GM21515 (cell line): ENCODE results near the gene TBC1D8.
"Not testable (repeated sequence)": the region's sequence is repeated elsewhere in the genome, so short reads cannot be mapped to it uniquely, and the experiment has no call there.

Experiments used
- ATAC-seq: cut with Tn5 transposase; IDR thresholded peaks from one replicate; pipeline ENCODE4 v1.9.1; 2021; ENCODE audit not compliant: unreplicated experiment

Gene TBC1D8

DNA sequence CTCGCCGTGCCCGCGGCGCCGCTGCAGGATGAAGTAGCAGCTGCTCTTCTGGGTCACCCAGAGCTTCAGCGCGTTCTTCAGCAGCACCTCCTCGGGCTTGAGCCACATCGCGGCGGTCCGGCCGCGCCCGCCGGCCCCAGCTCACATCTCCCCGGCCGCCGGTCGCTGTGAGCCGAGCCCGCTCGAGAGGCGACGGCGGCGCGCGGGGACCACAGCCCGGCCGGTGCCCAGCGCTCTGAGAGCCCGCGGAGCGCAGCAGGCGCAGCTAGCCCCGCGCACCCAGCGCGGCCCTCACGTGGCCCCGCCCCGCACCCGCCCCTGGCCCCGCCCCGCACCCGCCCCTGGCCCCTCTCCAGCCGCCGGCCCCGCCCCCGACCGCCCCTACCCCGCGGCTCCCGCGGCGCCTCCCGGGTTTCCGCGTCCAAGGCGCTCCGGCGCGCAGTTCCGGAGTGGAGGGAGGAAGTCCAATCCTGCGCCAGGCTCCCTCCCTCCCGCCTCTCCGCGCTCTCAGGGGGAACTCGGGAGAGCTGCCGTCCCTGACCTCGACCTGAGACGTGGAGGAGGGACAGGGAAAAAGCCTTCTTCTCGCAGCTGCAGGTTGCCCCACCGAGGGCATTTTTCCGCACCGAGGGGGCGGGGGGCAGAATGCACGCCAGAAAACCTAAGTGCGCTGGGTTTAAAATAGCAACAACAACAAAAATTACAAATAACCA is at the start of gene TBC1D8:
Gene TBC1D8 (minus strand): TSS at position 237 of the 713 bp plus-strand sequence. CDS start 129 bp downstream, at position 108.
- peak; percentile 72 for ATAC-seq

DNA sequence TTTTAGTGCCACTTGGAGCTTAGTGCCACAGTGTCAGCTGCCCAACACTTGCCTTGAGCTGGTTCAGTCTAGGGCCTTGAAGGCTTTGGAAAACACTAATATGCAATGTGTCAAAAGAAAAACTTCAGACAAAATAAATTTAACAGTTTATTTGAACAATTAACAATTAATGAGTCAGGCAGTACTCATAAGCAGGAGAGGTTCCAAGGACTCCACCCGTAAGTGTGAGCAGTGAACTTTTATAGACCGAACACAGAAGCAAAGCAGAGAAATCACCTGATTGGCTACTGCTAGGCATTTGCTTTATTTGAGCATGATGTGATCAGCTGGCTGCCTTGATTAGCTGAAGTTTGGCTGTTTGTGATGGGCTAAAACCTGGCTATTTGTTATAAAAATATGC is 49.5 kb upstream of the TBC1D8 start:
- ATAC-seq: no peak

DNA sequence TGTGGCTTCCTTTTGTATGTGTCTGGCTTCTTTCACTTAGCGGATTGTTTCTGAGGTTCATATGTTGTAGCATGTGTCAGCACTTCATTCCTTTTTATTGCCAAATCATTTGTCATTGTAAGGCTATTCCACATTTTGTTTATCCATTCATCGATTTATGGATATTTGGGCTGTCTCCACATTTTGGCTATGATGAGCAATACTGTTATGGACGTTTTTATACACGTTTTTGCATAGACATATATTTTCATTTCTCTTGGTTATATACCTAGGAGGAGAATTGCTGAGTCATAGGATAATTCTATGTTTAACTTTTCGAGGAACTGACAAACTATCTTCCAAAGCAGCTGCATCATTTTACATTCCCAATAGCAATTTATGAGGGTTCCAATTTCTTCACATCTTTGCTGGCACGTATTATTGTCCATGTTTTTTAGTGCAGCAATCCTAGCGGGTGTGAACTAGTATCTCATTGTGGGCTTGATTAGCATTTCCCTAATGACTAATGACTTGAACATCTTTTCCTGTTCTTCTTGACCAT is 48.1 kb upstream of the TBC1D8 start:
- ATAC-seq: no peak

DNA sequence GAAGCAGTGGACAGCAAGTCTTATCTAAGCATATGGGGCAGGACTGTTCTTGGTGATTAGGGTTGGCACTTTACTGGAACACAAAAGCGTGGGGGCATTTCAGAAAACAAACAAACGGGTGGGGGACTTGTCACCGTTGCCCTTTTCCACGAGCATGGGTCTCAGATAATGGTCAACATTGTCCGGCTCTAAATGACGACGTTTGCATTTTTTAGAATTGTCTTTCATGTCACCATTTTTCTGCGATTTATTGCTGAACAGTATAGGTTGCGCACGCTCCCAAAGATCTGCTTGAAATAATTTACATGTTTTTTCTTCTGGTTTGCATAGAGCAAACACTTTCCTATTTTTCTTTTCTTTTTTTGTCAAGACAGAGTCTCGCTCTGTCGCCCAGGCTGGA is 46.6 kb upstream of the TBC1D8 start:
- no peak for ATAC-seq

- ATAC-seq: no peak
Measured at GRCh38 chr2:101197215-101197745, 46.1 kb upstream of the TBC1D8 start.

DNA sequence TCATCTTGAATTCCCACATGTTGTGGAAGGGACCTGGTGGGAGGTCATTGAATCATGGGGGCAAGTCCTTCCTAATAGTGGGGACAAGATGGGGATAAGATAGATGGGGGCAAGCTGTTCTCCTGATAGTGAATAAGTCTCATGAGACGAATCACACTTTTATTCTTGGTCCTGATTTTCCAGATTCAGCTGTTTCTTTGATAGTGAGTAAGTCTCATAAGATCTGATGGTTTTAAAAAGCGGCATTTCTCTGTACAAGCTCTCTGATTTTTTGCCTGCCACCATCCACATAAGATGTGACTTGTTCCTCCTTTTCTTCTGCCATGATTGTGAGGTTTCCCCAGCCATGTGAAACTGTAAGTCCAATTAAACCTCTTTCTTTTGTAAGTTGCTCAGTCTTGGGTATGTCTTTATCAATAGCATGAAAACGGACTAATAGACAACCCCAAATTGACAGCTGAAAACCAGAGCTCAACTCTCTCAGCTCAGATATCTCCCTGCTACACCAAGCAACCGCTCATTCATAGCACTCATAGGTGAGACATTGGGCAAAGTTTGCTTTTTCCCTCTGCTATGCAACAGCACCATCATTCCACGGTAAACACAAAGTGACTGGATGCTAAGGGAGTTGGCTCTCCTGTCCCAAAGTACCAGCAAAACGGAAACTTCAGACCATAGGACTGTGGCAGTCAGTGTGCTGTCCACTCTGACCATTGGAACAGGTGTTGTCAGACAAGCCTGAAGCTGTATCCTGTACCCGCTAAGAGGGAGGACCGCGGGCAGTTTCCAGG is 44.9 kb upstream of the TBC1D8 start:
- no peak for ATAC-seq

GRCh38 chr2:101193033-101193626 is 41.9 kb upstream of the TBC1D8 start:
- ATAC-seq: no peak

GRCh38 chr2:101190747-101191516 is 39.8 kb upstream of the TBC1D8 start:
- no peak for ATAC-seq

- no peak for ATAC-seq
Measured at GRCh38 chr2:101188683-101189405, 37.7 kb upstream of the TBC1D8 start.

DNA sequence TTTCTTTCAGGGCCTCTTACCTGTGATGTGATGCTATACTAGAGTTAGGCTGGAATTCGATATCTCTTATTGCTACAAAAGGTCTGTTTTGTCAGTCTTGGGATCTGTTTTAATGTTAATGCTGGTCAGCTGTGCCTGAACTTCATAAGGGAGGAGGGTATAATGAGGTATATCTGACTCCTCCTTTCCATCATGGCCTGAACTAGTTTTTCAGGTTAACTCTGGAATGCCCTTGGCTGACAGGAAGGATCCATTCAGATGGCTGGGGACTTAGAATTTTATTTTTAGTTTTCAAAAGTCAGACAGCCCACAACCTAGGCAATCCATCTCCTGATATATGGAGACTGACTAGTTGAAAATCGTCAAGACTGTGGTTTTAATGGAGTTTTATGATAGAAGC is 35.9 kb upstream of the TBC1D8 start:
- no peak for ATAC-seq

DNA sequence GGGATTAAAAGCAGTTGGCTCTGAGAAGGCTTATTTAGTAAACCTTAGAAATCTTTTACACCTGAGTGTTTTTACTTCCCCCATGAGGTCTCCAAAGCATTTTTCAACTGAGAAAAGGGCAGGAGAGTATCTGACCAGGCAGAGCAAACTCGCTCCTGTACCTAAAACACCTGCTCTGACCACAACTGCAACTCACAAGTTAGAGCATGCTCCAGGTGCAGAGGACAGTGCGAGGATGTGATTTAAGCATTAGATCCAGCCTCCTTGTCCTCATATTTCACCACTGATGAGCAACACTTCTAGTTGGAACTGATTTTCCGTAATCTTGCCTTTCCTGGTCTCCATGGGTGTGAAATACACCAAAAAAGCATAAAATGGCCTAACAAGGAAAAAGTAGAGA is 34.5 kb upstream of the TBC1D8 start:
- ATAC-seq: no peak

DNA sequence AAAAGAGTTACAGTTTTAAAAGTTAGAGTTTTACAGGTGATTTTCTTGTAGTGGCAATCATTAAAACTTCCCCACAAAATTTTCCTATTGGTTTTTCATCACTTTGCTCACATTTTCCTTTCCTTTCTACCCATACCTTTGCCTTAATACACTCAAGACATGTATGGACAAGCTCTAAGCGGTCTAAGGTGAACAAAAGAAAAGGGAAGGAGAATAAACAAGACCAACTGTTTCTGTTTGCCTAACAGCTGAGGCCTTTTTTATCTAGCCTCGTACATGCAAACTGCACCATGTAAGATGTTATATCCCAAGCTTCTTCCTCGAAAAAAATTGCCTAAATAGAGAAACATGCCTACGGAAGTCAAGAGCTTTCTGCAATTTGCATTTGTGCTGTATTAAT is 33.9 kb upstream of the TBC1D8 start:
- no peak for ATAC-seq

DNA sequence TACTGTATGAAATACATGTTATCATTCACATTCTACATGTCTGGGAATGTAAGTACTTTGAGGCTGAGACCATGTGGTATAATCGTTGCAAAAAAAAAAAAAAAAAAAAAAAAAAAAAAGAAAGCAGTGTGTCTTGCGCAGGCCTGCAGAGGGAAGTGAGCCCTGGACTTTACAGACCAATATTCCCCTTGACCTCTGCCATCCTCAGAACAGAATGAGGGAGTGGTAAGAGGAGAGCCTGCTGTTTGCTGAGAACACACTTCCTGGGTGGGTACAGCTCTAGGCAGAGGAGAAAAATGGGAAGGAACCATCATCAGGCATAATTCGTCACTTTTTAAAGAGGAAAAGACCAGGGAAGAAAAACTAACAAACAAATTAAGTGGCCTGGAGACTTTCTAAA is 28.8 kb upstream of the TBC1D8 start:
- ATAC-seq: no peak

DNA sequence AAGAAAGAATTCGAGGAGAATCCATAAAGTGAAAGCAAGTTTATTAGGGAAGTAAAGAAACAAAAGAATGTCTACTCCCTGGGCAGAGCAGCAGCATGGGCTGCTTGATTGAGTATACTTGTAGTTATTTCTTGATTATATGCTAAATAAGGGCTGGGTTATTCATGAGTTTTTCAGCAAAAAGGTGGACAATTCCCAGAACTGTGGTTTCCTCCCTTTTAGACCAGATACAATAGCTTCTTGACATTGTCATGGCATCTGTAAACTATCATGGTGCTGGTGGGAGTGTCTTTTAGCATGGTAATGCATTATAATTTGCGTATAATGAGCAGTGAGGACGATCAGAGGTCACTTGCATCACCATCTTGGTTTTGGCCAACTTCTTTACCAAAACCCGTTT is 25.6 kb upstream of the TBC1D8 start:
- ATAC-seq: no peak

GRCh38 chr2:101175991-101176390 is 24.8 kb upstream of the TBC1D8 start:
- ATAC-seq: no peak

GRCh38 chr2:101173707-101174295 is 22.6 kb upstream of the TBC1D8 start:
- ATAC-seq: no peak

GRCh38 chr2:101169822-101170221 is 18.6 kb upstream of the TBC1D8 start:
- ATAC-seq: not testable (repeated sequence)

- ATAC-seq: no peak
Measured at GRCh38 chr2:101168706-101169105, 17.5 kb upstream of the TBC1D8 start.

DNA sequence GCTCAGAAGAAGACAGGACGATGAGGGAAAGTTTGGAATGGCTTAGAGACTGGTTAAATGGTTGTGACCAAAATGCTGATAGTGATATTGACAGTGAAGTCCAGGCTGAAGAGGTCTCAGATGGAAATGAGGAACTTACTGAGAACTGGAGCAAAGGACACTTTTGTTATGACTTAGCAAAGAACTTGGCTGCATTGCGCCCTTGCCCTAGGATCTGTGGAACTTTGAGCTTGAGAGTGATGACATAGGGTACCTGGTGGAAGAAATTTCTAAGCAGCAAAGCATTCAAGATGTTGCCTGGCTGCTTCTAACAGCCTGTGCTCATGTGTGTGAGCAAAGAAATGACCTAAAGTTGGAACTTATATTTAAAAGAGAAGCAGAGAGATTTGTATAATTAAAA is 16.4 kb upstream of the TBC1D8 start:
- not testable (repeated sequence) for ATAC-seq

GRCh38 chr2:101164021-101164420 is 12.8 kb upstream of the TBC1D8 start:
- no peak for ATAC-seq
